ENCODE results near the gene RPSA. TPM values are rescaled to one million over a fixed set of nuclear protein-coding genes. Genes with fewer than 3 reads are reported as not detected.
A peak's percentile ranks its signal among the peaks of the same experiment; 100 is the strongest.
"Not testable (repeated sequence)": the region's sequence is repeated elsewhere in the genome, so short reads cannot be mapped to it uniquely, and the experiment has no call there.

RPSA gene
- total RNA-seq (ENCODE audit: low replicate concordance): 514 and 1,413 TPM in 2 replicates

- DNase-seq (ENCODE audit: low read depth): peak; percentile 97
- peak within 1 kb of the TSS; percentile 90 for H3K4me3 ChIP-seq (ENCODE audit: low read depth, low read length)
- peak; percentile 23 for TF ChIP-seq CTCF (IDR thresholded peaks at IDR 0.05; ENCODE audit: insufficient read depth, low read length)
These were observed at the start of gene RPSA for GRCh38 chr3:39406368-39407258. TSS of gene RPSA (plus strand) at chr3:39406720. CDS start at chr3:39407654, 934 bp downstream.

- H3K4me3 ChIP-seq (ENCODE audit: low read depth, low read length): no peak overlapping the region
- TF ChIP-seq CTCF (IDR thresholded peaks at IDR 0.05; ENCODE audit: insufficient read depth, low read length): no peak
- DNase-seq (ENCODE audit: low read depth): no peak
These were observed 48.2 kb upstream of the RPSA start for GRCh38 chr3:39358333-39358732.

- no peak for TF ChIP-seq CTCF (IDR thresholded peaks at IDR 0.05; ENCODE audit: insufficient read depth, low read length)
- DNase-seq (ENCODE audit: low read depth): no peak
- H3K4me3 ChIP-seq (ENCODE audit: low read depth, low read length): no peak overlapping the region
These were observed 45.1 kb upstream of the RPSA start for GRCh38 chr3:39361252-39361927.

GRCh38 chr3:39362192-39362591, 44.3 kb upstream of the RPSA start:
- H3K4me3 ChIP-seq (ENCODE audit: low read depth, low read length): no peak overlapping the region
- peak; percentile 17 for DNase-seq (ENCODE audit: low read depth)
- no peak for TF ChIP-seq CTCF (IDR thresholded peaks at IDR 0.05; ENCODE audit: insufficient read depth, low read length)

- no peak overlapping the region for H3K4me3 ChIP-seq (ENCODE audit: low read depth, low read length)
- DNase-seq (ENCODE audit: low read depth): no peak
- TF ChIP-seq CTCF (IDR thresholded peaks at IDR 0.05; ENCODE audit: insufficient read depth, low read length): no peak
These were observed 43.7 kb upstream of the RPSA start for GRCh38 chr3:39362812-39363211.

- H3K4me3 ChIP-seq (ENCODE audit: low read depth, low read length): not testable (repeated sequence)
These were observed 36.1 kb upstream of the RPSA start for GRCh38 chr3:39370450-39370849.

GRCh38 chr3:39372833-39373232, 33.7 kb upstream of the RPSA start:
- no peak for DNase-seq (ENCODE audit: low read depth)
- TF ChIP-seq CTCF (IDR thresholded peaks at IDR 0.05; ENCODE audit: insufficient read depth, low read length): no peak
- no peak overlapping the region for H3K4me3 ChIP-seq (ENCODE audit: low read depth, low read length)

More at GRCh38 chr3:39370450-39370849, 36.1 kb upstream of the RPSA start:
- DNase-seq (ENCODE audit: low read depth): not testable (repeated sequence)
